HG03354 (cell line): ENCODE results near the gene CACNA1B.
"Not testable (repeated sequence)": the region's sequence is repeated elsewhere in the genome, so short reads cannot be mapped to it uniquely, and the experiment has no call there.

Experiments
- ATAC-seq: cut with Tn5 transposase; IDR thresholded peaks from one replicate; pipeline ENCODE4 v1.9.1; 2021; ENCODE audit warnings: mild to moderate bottlenecking; ENCODE audit not compliant: unreplicated experiment, poor library complexity, severe bottlenecking

The CACNA1B gene

GRCh38 chr9:137883977-137884376 is 6.4 kb downstream of the CACNA1B start:
- ATAC-seq, result not testable (repeated sequence)

DNA sequence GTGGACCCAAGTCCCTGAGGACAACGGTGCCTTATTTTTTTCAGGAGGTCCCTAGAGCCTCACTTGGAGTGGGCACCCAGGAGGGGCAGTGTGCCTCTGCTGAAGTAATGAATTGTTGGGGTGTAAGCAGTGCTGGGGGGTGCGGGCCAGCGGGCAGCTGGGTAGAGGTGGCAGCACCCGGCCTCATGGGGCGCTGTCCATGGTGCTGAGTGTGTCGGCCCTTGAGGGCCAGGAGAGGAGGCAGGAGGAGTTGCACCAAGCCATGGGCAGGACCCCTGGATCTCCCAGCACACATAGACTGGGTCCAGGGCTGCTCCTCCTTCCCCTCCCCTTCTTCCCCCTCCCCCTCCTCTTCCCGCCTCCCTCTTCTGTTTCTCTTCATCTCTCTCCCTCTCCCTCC is 7.0 kb downstream of the CACNA1B start:
- ATAC-seq, result not testable (repeated sequence)

DNA sequence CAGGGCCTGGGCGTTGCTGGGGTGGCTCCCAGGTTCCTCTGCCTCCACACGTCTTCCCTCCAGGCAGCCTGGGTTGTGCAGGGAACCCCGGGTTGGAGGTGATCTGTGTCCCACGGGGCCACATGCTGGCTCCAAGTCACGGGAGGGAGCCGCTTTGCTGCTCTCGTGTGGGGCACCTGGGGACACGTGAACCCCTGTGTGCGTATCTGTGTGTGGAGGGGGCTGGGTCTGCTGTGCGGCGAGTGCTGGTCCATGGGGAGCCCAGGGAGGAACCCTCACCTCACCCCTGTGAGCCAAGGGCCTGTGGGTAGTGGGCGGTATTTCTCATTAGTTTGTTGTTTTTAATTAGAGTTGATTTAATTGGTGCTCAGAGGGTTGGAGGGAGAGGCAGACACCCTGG is 7.5 kb downstream of the CACNA1B start:
- ATAC-seq, result not testable (repeated sequence)

- not testable (repeated sequence) for ATAC-seq
Measured at GRCh38 chr9:137888621-137889020, 11.0 kb downstream of the CACNA1B start.

- ATAC-seq, result not testable (repeated sequence)
Measured at GRCh38 chr9:137889966-137890365, 12.4 kb downstream of the CACNA1B start.

DNA sequence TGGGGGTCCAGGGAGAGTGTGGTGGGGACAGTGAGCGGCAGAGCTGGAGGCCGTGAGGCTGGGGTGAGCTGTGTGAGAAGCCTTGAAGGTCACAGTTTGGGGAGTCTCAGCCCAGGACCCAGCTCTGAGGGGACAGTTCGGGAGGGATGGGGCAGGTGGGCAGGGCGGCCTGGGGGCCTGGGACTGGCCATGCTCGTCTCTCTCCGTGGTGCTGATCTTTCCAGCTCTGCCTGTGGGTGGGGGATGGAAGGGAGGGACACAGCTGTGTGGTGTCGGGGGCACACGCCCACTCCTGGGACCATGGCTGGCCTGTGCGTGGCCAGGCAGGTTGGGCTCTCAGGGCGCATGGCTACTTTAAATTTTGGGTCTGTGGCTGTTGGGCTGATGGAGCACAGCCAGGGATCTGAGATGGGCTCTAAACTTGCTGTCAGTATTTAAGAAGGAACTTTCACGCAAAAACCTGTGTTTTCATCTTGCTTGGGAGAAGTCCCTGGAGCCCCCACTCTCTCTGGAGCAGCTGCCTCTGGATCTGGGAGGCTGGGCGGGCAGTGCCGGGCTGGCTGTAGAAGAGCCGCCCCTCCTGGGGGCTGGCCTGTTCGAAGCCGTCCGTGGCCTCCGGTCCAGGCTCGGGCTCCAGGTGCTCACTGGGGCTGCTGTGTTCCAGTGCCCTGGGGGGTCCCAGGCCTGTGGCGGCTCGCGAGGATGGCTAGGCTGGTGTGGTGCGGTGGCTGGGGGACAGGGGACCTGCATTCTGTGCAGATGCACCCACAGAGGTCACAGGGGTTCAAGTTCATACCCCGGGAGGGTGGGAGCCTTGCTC is 13.4 kb downstream of the CACNA1B start:
- not testable (repeated sequence) for ATAC-seq

DNA sequence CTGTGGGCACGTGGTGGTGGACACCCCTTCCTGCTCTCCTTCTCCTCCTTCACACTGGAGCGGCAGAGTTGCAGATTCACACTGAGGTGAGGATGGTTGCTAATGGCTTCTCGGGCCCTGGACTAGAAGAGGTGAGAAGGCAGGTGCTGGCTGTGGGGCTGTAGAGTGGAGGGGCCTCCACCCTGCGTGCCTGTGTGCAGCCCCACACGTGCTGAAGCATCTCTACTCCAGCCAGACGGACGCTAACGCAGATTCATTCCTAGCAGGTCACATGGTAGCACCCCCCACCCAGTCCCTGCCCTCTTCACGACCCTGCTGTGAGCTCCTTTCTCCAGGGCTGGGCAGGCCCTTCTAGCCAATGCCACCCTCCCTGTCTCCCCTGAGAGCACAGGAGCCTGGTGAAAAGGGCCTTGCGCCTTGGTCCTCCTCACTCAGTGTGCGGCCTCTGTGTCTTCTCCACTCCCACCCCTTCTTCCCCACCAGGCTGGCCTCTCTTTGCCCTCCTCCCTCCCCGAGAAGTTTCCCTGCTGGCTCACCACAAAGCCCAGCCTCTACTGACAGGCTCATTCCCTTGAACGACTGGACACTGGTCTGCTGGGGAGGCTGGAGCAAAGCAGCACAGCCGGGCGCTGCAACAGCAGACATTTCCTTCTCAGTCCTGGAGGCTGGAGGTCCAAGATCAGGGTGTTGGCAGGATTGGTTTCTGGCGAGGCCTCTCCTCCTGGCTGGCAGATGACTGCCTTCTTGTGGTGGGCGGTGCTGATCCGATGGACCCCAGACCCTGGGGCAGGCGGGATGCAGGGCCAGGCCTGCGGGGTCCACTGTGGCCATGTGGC is 14.2 kb downstream of the CACNA1B start:
- ATAC-seq, result no peak

DNA sequence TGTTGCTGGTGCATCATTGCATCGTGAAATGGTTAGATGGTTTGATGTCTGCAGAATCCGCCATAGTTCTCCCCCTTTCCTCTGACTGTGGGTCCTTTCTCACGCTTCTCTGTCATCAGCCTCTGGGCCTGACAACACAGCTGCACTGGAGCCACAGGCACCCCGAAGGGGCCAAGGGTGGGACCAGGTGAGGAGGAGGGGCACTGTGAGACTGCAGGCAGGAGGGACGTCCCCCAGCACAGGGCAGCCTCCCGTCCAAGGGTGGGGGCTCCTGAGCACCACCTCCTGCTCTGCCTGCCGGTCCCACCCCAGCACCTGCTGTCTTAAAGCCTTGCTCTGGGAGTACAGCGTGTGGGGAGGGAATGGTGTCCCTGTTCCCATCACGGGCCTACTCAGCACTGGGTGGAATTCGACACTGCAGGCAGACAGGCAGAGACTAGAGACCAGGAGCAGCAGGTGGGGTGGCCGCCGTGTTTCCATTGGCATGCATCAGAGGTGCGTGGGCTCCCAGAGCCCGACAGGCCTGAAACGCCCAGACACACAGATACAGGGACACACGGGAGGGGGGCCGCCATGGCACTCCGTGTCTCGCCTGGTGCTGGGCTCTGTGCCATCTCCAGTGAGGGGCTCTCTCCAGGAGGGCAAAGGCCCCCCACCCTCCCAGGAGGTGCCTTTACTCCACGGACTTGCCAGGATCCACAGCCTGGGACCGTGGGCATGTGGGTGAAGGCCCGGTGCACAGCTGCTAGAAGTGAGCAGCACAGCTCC is 15.0 kb downstream of the CACNA1B start:
- ATAC-seq, result no peak

GRCh38 chr9:137893670-137894069 is 16.1 kb downstream of the CACNA1B start:
- ATAC-seq, result no peak

DNA sequence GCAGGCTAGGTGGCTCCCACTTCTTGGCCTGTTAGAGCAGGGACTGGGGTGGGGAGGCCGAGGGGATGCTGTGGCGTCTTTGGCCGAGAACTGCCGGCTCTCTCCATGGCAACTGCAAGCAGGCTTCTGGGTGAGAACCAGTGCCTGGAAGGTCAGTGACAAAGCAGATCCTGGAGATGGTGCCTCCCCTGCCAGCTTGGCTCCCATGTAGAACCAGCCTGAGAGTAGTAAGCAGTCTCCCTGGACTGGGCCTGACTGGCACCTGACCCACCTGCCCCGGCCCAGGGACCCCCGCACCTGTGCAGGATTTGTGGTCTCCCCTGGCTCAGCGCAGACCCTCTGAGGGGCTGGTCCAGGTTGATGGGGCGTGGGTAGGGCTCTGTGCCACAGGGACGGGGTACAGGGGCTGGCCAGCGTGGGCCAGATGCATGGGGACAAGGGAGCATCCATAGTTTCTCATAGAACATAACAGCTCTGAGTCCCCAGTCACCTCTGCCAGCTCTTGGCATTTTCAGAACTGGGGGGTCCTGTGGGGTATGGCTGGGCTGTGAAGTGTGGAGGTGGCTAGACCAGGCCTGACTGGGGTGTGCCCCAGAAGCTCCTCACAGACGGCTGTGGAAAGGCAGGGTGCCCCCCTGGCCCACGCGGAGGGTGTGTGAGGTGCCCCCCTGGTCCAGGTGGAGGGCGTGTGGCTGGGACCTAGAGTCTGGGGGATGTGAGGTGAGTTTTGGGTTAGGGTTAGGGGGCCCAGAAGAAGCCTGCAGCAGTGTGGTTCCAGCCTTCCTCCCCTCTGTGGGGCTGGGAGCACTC is 22.2 kb downstream of the CACNA1B start:
- no peak for ATAC-seq

DNA sequence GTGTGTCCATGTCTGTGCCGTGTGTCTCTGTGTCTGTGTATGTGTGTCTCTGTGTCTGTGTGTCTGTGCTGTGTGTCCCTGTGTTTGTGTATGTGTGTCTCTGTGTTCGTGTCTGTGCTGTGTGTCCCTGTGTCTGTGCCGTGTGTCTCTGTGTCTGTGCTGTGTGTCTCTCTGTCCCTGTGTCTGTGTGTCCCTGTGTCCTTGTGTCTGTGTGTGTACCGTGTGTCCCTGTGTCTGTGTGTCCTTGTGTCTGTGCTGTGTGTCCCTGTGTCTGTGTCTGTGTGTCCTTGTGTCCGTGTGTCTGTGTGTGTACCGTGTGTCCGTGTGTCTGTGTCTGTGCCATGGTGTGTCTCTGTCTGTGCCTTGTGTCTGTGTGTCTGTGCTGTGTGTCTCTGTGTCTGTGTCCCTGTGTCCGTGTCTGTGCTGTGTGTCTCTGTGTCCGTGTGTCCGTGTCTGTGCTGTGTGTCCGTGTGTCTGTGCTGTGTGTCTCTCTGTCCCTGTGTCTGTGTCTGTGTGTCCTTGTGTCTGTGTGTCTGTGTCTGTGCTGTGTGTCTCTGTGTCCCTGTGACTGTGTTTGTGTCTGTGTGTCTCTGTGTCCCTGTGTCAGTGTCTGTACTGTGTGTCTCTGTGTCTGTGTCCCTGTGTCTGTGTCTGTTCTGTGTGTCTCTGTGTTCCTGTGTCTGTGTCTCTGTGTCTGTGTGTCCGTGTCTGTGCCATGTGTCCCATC is 23.2 kb downstream of the CACNA1B start:
- no peak for ATAC-seq

- ATAC-seq, result no peak
Measured at GRCh38 chr9:137902646-137903045, 25.1 kb downstream of the CACNA1B start.

DNA sequence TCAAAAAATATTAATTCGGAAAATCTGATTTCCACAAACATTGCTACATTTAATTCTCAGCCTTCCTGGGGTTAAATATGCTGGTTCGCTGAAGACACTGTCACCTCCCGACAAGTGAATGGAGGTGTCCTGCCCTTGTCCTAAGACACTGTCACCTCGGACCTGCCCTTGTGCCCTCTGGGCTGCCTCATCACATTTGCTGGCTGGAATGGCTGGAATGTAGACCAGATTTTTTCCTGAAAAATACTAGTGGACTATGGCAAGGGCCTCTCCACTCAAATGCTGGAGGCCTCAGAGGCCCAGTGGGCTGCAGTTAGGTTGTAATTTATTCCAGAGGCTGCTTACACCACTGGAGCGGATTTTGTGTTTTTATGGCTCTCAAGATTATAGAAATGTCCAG is 28.2 kb downstream of the CACNA1B start:
- ATAC-seq, result no peak

DNA sequence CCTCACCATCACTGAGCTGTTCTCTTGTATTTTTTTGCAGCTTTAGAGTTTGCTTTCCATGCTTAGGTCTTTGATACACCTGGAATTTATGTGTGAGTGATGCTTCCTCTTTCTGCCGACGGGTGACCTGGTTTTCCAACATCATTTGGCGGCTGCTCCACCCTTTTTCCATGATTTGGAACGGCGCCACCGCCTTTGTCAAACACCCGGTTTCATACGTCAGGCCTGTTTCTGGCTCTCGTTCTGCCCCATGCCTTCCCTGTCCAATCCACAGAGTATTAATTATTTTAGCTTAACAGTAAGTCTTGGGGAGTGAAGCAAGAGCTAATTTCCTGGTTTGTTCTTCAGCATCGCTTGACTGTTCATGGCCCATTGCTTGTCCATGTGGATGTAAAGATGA is 30.2 kb downstream of the CACNA1B start:
- no peak for ATAC-seq

DNA sequence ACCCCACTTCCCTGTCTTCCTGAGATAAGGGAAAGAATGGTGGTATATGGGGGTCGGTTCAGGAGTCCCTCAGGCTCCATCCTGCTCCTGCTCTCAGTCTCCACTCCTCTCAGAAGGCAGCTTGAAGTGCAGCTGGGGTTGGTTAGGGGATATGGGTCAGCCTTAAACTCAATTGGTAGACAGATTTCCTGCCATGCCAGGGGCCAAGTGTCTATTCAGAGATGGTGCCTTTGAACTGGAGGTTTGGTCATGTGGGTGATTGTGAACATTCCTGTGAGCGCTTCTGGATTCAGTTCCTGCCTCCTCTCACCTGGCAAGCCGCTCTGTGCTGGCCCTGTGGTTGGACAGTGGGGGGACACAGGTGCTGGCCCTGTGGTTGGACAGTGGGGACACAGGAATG is 35.1 kb downstream of the CACNA1B start:
- ATAC-seq, result no peak

- no peak for ATAC-seq
Measured at GRCh38 chr9:137913132-137913531, 35.5 kb downstream of the CACNA1B start.

- no peak for ATAC-seq
Measured at GRCh38 chr9:137913771-137914767, 36.5 kb downstream of the CACNA1B start.

DNA sequence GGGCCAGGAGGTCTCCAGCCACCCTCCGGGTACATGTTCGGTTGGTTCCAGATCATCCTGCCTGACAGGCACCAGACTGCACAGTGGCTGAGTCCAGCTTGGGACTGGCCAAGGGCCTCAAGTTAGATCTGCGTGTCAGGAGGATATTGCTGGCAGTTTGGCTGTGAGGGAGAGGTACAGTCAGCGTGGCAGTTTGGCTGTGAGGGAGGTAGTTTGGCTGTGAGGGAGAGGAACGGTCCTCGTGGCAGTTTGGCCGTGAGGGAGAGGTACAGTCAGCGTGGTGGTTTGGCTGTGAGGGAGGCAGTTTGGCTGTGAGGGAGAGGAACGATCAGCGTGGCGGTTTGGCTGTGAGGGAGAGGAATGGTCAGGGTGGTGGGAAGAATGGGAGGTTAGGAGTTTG is 39.0 kb downstream of the CACNA1B start:
- no peak for ATAC-seq
